ENCODE results near the gene UNC13D. TPM values are rescaled to one million over a fixed set of nuclear protein-coding genes. Genes with fewer than 3 reads are reported as not detected.
"Not testable (repeated sequence)": the region's sequence is repeated elsewhere in the genome, so short reads cannot be mapped to it uniquely, and the experiment has no call there.

Gene UNC13D
- total RNA-seq, 1 experiment from 2014 or later, result 0.06 TPM

GRCh38 chr17:75799402-75799801, 44.8 kb downstream of the UNC13D start:
- no peak for DNase-seq (ENCODE audit: low read depth)

- DNase-seq (ENCODE audit: low read depth), result no peak
These were observed 48.2 kb downstream of the UNC13D start for GRCh38 chr17:75795820-75796607.

- DNase-seq (ENCODE audit: low read depth), result no peak
These were observed 50.7 kb downstream of the UNC13D start for GRCh38 chr17:75793460-75793859.

- no peak for DNase-seq (ENCODE audit: low read depth)
These were observed 53.0 kb downstream of the UNC13D start for GRCh38 chr17:75791254-75791653.

GRCh38 chr17:75785016-75785890, 59.0 kb downstream of the UNC13D start:
- DNase-seq (ENCODE audit: low read depth), result peak; percentile 93

- DNase-seq (ENCODE audit: low read depth), result peak; percentile 99
These were observed 59.7 kb downstream of the UNC13D start, which contains the start of gene UNK for GRCh38 chr17:75784473-75785015. Gene UNK, plus strand, starts transcription at chr17:75784806. Its CDS starts 75 bp downstream, at chr17:75784881.

GRCh38 chr17:75783803-75784472, 60.3 kb downstream of the UNC13D start:
- no peak for DNase-seq (ENCODE audit: low read depth)

- no peak for DNase-seq (ENCODE audit: low read depth)
These were observed 61.0 kb downstream of the UNC13D start for GRCh38 chr17:75783069-75783783.

- no peak for DNase-seq (ENCODE audit: low read depth)
These were observed 64.0 kb downstream of the UNC13D start for GRCh38 chr17:75779987-75780889.

- DNase-seq (ENCODE audit: low read depth), result peak; percentile 99
These were observed 64.8 kb downstream of the UNC13D start for GRCh38 chr17:75779250-75779986.

GRCh38 chr17:75778861-75779249, 65.3 kb downstream of the UNC13D start:
- no peak for DNase-seq (ENCODE audit: low read depth)

GRCh38 chr17:75778066-75778860, 65.9 kb downstream of the UNC13D start:
- not testable (repeated sequence) for DNase-seq (ENCODE audit: low read depth)

GRCh38 chr17:75777296-75777922, 66.8 kb downstream of the UNC13D start:
- DNase-seq (ENCODE audit: low read depth), result no peak

Other genes with a start within 250 kb of the UNC13D start
- not detected in 2 replicates for gene SMIM5, start 211.0 kb downstream of the UNC13D start, total RNA-seq (2014; rRNA removed; shearing (Covaris generic))
- gene RECQL5, start 177.2 kb downstream of the UNC13D start, total RNA-seq (2014; rRNA removed; shearing (Covaris generic)), result 17.7 and 18.2 TPM in 2 replicates
- gene SAP30BP, start 177.1 kb downstream of the UNC13D start, total RNA-seq (2014; rRNA removed; shearing (Covaris generic)), result 98.3 and 118 TPM in 2 replicates
- gene ITGB4, start 122.9 kb downstream of the UNC13D start, total RNA-seq (2014; rRNA removed; shearing (Covaris generic)), result 3.6 and 3.9 TPM in 2 replicates
- gene GALK1, start 79.2 kb downstream of the UNC13D start, total RNA-seq (2014; rRNA removed; shearing (Covaris generic)), result 14.3 and 29.9 TPM in 2 replicates
- gene UNK, start 59.6 kb downstream of the UNC13D start, total RNA-seq (2014; rRNA removed; shearing (Covaris generic)), result 36.8 and 40.6 TPM in 2 replicates
- gene WBP2, start 10.9 kb upstream of the UNC13D start, total RNA-seq (2014; rRNA removed; shearing (Covaris generic)), result 17.8 and 21.8 TPM in 2 replicates
- gene TRIM47, start 34.2 kb upstream of the UNC13D start, total RNA-seq (2014; rRNA removed; shearing (Covaris generic)), result 14.4 and 15.2 TPM in 2 replicates
- gene TRIM65, start 52.5 kb upstream of the UNC13D start, total RNA-seq (2014; rRNA removed; shearing (Covaris generic)), result 15.6 and 24.1 TPM in 2 replicates
- gene MRPL38, start 60.5 kb upstream of the UNC13D start, total RNA-seq (2014; rRNA removed; shearing (Covaris generic)), result 27.7 and 34.8 TPM in 2 replicates
- gene FBF1, start 96.6 kb upstream of the UNC13D start, total RNA-seq (2014; rRNA removed; shearing (Covaris generic)), result 6.3 and 8.0 TPM in 2 replicates
- gene ACOX1, start 134.8 kb upstream of the UNC13D start, total RNA-seq (2014; rRNA removed; shearing (Covaris generic)), result 28.5 and 35.0 TPM in 2 replicates
- 11.1 and 15.0 TPM in 2 replicates for gene TEN1, start 134.8 kb upstream of the UNC13D start, total RNA-seq (2014; rRNA removed; shearing (Covaris generic))
- gene CDK3, start 156.5 kb upstream of the UNC13D start, total RNA-seq (2014; rRNA removed; shearing (Covaris generic)), result 1.3 and 1.5 TPM in 2 replicates
- gene EVPL, start 182.9 kb upstream of the UNC13D start, total RNA-seq (2014; rRNA removed; shearing (Covaris generic)), result 0.06 and 0.12 TPM in 2 replicates
- 19.1 and 25.4 TPM in 2 replicates for gene SRP68, start 228.1 kb upstream of the UNC13D start, total RNA-seq (2014; rRNA removed; shearing (Covaris generic))
- gene GALR2, start 230.4 kb upstream of the UNC13D start, total RNA-seq (2014; rRNA removed; shearing (Covaris generic)), result not detected in 2 replicates
- gene ZACN, start 234.8 kb upstream of the UNC13D start, total RNA-seq (2014; rRNA removed; shearing (Covaris generic)), result not detected in 2 replicates